K562 (cell line): Measurements from ENCODE around the gene SMAD7. TPM values are rescaled to one million over a fixed set of nuclear protein-coding genes. Genes with fewer than 3 reads are reported as not detected.

Source experiments
- ARID2 ChIP-seq: fragments of 450-650 bp; IDR thresholded peaks from 2 replicates; pipeline ENCODE4 v1.6.1; 2017; ENCODE audit warnings: antibody characterized with exemption, mild to moderate bottlenecking
- CBFA2T3 ChIP-seq: fragments of 450-650 bp; IDR thresholded peaks from 2 replicates; pipeline ENCODE4 v1.6.1; 2017
- EP400 ChIP-seq: fragments of 450-650 bp; IDR thresholded peaks from 2 replicates; pipeline ENCODE4 v1.6.1; 2017; ENCODE audit warnings: antibody characterized with exemption, mild to moderate bottlenecking, moderate library complexity
- ETV1 ChIP-seq: fragments of 450-650 bp; conservative IDR thresholded peaks from 2 replicates; pipeline ENCODE4 v1.6.1; 2016; ENCODE audit warnings: missing genetic modification characterization, control low read depth, low read depth, missing compliant biosample characterization
- HOXB6 ChIP-seq: fragments of 250-450 bp; sonication (Bioruptor Pico); IDR thresholded peaks from 2 replicates; pipeline ENCODE4 v1.5.1; 2022; ENCODE audit warnings: mild to moderate bottlenecking, borderline replicate concordance
- PHF20 ChIP-seq: fragments of 450-650 bp; IDR thresholded peaks from 2 replicates; pipeline ENCODE4 v1.6.1; 2018; ENCODE audit not compliant: partially characterized antibody
- RFX5 ChIP-seq: IDR thresholded peaks from 2 replicates; pipeline ENCODE4 v1.6.1; 2011; ENCODE audit warnings: low read depth, mild to moderate bottlenecking, improper control_type of control experiment, low read length
- SMAD2 ChIP-seq: fragments of 150-350 bp; IDR thresholded peaks from 2 replicates; pipeline ENCODE4 v1.6.1; 2014; ENCODE audit warnings: low read depth, mild to moderate bottlenecking, low read length
- ZNF212 ChIP-seq: fragments of 450-650 bp; formaldehyde crosslinking; IDR thresholded peaks from 2 replicates; pipeline ENCODE4 v1.4.0; 2020; ENCODE audit warnings: mild to moderate bottlenecking
- ZNF57 ChIP-seq: fragments of 450-650 bp; formaldehyde crosslinking; IDR thresholded peaks from 2 replicates; pipeline ENCODE4 v1.4.0; 2020; ENCODE audit warnings: mild to moderate bottlenecking, moderate library complexity
- polyA plus RNA-seq, 8 experiments: library from polyadenylated mRNA; depleted of rRNA in 4 of 8; stranded (reverse) in 5 of 8; unstranded in 3 of 8; fragments of >200 nt; fragmentation: Nextera tagmentation in 2 of 8; fragmentation: Illumina TruSeq in 1 of 8; extraction: Ambion mirVana in 2 of 8; extraction: Trizol in 1 of 8; gene quantifications; 2 replicates each; pipeline versions ENCODE4 v1.2.1 to v1.2.3, GENCODE V29; 2011 to 2014; ENCODE audit warnings: inconsistent platforms in 1 of 8, missing spikeins in 1 of 8
- total RNA-seq, 7 experiments: library from RNA; depleted of rRNA in 6 of 7; stranded (reverse); fragments of >200 nt in 6 of 7; fragmentation: Illumina TruSeq in 2 of 7; extraction: Trizol in 2 of 7; gene quantifications; 2 replicates each; pipeline versions ENCODE4 v1.2.1 to v1.2.3, GENCODE V29; 2011 to 2021; ENCODE audit warnings: low replicate concordance in 1 of 7
- TF ChIP-seq, protein P1 (sequence below): fragments of 250-450 bp; sonication (Bioruptor Pico); IDR thresholded peaks from 2 replicates; pipeline ENCODE4 v1.4.0; 2020
- TF ChIP-seq, protein P2 (sequence below): fragments of 200-800 bp; sonication (Bioruptor generic); IDR thresholded peaks from 2 replicates; pipeline ENCODE4 v1.6.1; 2017; ENCODE audit warnings: missing genetic modification characterization, missing compliant biosample characterization

The SMAD7 gene
- total and polyA plus RNA-seq, 9 of the 15 experiments (the other 6 are each of a cell fraction or from before 2014, with no cell fraction given), result 0.13 to 3.0 (median 1.6) TPM

DNA sequence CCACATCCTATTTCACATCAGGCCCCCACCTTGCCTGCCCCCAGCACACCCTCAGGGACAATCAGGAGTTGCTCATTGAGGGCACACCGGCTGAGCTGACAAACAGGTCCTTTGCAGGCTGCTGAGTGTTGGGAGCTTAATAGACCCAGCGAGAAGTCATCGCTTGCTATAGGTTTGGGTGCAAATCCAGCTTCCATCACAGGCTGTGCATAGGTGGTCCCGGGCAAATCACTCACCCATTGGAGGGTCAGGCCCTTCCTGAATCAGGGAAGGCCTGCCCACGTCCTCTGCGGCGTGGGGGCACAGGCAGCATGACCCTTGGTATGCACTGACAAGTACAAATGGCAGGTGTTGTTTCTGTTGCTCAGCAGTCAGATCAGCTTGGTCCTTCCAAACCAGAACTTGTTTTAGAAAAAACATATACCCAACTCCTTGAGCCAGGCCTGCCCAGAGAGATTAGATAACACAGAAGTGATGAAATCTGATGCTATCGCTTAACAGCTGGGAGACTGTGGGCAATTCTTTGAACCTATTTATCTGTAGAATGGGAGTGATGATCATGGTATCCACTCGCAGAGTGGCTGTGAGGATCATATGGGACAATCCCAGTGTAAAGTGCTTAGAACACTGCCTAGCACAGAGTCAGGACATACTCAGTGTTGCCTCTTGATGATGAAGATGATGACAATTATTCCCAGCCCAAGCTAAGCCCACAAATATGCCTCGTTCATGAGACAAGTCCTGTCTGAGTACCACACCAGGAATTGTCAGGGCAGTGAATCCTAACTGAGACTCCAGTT lies 34.9 kb downstream of the SMAD7 start (continued):
- TF ChIP-seq, protein P1, sequence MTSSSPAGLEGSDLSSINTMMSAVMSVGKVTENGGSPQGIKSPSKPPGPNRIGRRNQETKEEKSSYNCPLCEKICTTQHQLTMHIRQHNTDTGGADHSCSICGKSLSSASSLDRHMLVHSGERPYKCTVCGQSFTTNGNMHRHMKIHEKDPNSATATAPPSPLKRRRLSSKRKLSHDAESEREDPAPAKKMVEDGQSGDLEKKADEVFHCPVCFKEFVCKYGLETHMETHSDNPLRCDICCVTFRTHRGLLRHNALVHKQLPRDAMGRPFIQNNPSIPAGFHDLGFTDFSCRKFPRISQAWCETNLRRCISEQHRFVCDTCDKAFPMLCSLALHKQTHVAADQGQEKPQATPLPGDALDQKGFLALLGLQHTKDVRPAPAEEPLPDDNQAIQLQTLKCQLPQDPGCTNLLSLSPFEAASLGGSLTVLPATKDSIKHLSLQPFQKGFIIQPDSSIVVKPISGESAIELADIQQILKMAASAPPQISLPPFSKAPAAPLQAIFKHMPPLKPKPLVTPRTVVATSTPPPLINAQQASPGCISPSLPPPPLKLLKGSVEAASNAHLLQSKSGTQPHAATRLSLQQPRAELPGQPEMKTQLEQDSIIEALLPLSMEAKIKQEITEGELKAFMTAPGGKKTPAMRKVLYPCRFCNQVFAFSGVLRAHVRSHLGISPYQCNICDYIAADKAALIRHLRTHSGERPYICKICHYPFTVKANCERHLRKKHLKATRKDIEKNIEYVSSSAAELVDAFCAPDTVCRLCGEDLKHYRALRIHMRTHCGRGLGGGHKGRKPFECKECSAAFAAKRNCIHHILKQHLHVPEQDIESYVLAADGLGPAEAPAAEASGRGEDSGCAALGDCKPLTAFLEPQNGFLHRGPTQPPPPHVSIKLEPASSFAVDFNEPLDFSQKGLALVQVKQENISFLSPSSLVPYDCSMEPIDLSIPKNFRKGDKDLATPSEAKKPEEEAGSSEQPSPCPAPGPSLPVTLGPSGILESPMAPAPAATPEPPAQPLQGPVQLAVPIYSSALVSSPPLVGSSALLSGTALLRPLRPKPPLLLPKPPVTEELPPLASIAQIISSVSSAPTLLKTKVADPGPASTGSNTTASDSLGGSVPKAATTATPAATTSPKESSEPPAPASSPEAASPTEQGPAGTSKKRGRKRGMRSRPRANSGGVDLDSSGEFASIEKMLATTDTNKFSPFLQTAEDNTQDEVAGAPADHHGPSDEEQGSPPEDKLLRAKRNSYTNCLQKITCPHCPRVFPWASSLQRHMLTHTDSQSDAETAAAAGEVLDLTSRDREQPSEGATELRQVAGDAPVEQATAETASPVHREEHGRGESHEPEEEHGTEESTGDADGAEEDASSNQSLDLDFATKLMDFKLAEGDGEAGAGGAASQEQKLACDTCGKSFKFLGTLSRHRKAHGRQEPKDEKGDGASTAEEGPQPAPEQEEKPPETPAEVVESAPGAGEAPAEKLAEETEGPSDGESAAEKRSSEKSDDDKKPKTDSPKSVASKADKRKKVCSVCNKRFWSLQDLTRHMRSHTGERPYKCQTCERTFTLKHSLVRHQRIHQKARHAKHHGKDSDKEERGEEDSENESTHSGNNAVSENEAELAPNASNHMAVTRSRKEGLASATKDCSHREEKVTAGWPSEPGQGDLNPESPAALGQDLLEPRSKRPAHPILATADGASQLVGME (CRISPR knock-in tag), result no peak
- TF ChIP-seq SMAD2 (no peak), CBFA2T3 (peak; percentile 34; the same call in 1 of the 2 replicates), ZNF212 (CRISPR knock-in tag) (no peak), RFX5 (no peak), ZNF57 (CRISPR knock-in tag) (no peak), PHF20 (no peak), EP400 (no peak), ARID2 (no peak), ETV1 (no peak), HOXB6 (CRISPR knock-in tag) (no peak)
- TF ChIP-seq, protein P2, sequence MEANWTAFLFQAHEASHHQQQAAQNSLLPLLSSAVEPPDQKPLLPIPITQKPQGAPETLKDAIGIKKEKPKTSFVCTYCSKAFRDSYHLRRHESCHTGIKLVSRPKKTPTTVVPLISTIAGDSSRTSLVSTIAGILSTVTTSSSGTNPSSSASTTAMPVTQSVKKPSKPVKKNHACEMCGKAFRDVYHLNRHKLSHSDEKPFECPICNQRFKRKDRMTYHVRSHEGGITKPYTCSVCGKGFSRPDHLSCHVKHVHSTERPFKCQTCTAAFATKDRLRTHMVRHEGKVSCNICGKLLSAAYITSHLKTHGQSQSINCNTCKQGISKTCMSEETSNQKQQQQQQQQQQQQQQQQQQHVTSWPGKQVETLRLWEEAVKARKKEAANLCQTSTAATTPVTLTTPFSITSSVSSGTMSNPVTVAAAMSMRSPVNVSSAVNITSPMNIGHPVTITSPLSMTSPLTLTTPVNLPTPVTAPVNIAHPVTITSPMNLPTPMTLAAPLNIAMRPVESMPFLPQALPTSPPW (CRISPR knock-in tag), result peak; percentile 15; the same call in 1 of the 2 replicates
